ENCODE results near the gene SLC19A2. TPM values are rescaled to one million over a fixed set of nuclear protein-coding genes. Genes with fewer than 3 reads are reported as not detected.

Gene SLC19A2
- total RNA-seq, 1 experiment from 2014 or later = 12.8 TPM

DNA sequence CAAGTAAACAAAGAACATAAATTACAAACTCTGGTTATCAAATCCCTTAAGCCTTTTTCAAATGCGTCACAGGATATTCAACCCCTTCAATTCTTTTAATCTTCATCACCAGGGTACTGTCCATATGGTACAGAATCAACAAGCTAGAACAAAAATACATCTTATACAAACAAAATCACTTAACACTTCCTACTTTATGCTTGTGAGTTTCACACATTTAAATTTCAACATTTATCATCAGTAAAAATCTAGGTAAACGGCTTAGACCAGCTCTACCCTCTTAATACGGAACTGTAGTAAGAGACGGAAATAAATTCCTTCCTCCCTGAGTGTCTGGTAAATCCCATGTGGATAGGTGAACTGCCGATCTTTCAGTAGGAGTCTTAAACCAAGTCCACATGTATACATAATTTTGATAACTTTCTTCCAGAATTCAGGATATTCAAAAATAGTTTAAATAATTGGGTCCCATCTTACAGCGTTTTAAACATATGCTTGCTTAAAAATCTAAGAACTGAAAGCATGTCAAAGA lies 59.5 kb downstream of the SLC19A2 start:
- no peak overlapping the region for H3K9ac ChIP-seq (ENCODE audit: extremely low read depth, insufficient read length, low read length)
- Mint-ChIP-seq H3K36me3 (ENCODE audit: insufficient read depth in 1 of 3, low read depth in 3 of 3) (no peaks in the 10 kb centered on the region), H3K4me3 (peak overlapping the region; percentile 81 to 96; a peak in 3 of 5 replicates), H3K27me3 (ENCODE audit: low read depth) (peaks cover 33% of the 10 kb centered on the region), H3K4me1 (peaks cover 4 to 10% of the 10 kb centered on the region in 2 experiments; a peak in 3 of 4 replicates), H3K27ac (no peak overlapping the region), H3K9me3 (no peaks in the 10 kb centered on the region; a peak in 1 of 5 replicates)
- H2BK120ac ChIP-seq (ENCODE audit: low read depth, low read length, poor library complexity, severe bottlenecking) = no peak overlapping the region
- H2AFZ ChIP-seq (ENCODE audit: low read length) = no peak overlapping the region
- no peak overlapping the region for H3K4ac ChIP-seq (ENCODE audit: low read depth, low read length)
- H2AK5ac ChIP-seq (ENCODE audit: insufficient read length, low read length) = no peak overlapping the region
- no peaks in the 10 kb centered on the region for H3K79me2 ChIP-seq (ENCODE audit: insufficient read depth, low read length)
- H2BK15ac ChIP-seq (ENCODE audit: low read depth, low read length) = no peak overlapping the region
- H4K20me1 ChIP-seq (ENCODE audit: control insufficient read depth, insufficient read depth, insufficient read length) = no peaks in the 10 kb centered on the region
- no peak overlapping the region for H2BK5ac ChIP-seq (ENCODE audit: insufficient read length, low read length)
- H3K56ac ChIP-seq (ENCODE audit: insufficient read length, low read depth, low read length) = no peak overlapping the region
- H3T11ph ChIP-seq (ENCODE audit: low read length) = no peak overlapping the region
- no peak overlapping the region for H3K4me2 ChIP-seq (ENCODE audit: insufficient read depth, insufficient read length, low read length)
- H3K27me3 ChIP-seq (ENCODE audit: insufficient read depth, low read length) = no peaks in the 10 kb centered on the region
- no peak overlapping the region for H2BK12ac ChIP-seq (ENCODE audit: insufficient read length, low read depth, low read length)
- H3K14ac ChIP-seq (ENCODE audit: insufficient read depth, low read length) = no peak overlapping the region
- no peaks in the 10 kb centered on the region for H3K23me2 ChIP-seq (ENCODE audit: insufficient read length, low read depth, low read length, poor library complexity, severe bottlenecking)
- TF ChIP-seq, protein P1, sequence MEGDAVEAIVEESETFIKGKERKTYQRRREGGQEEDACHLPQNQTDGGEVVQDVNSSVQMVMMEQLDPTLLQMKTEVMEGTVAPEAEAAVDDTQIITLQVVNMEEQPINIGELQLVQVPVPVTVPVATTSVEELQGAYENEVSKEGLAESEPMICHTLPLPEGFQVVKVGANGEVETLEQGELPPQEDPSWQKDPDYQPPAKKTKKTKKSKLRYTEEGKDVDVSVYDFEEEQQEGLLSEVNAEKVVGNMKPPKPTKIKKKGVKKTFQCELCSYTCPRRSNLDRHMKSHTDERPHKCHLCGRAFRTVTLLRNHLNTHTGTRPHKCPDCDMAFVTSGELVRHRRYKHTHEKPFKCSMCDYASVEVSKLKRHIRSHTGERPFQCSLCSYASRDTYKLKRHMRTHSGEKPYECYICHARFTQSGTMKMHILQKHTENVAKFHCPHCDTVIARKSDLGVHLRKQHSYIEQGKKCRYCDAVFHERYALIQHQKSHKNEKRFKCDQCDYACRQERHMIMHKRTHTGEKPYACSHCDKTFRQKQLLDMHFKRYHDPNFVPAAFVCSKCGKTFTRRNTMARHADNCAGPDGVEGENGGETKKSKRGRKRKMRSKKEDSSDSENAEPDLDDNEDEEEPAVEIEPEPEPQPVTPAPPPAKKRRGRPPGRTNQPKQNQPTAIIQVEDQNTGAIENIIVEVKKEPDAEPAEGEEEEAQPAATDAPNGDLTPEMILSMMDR (conservative IDR thresholded peaks at IDR 0.05) = no peak
- H3K18ac ChIP-seq (ENCODE audit: insufficient read length, low read depth, low read length) = no peak overlapping the region
- no peak overlapping the region for H2BK20ac ChIP-seq (ENCODE audit: low read depth, low read length, poor library complexity, severe bottlenecking)
- H3K27ac ChIP-seq (ENCODE audit: insufficient read length, low read depth, low read length) = no peak overlapping the region
- H3K4me1 ChIP-seq (ENCODE audit: insufficient read depth, low read length) = no peaks in the 10 kb centered on the region
- no peak overlapping the region for H4K5ac ChIP-seq (ENCODE audit: insufficient read length, low read depth, low read length)
- no peak overlapping the region for H4K91ac ChIP-seq (ENCODE audit: insufficient read length, low read depth, low read length)
- H3K79me1 ChIP-seq (ENCODE audit: insufficient read depth, low read depth, low read length, poor library complexity, severe bottlenecking) = no peaks in the 10 kb centered on the region
- no CpG with 5 or more reads among the region's 6 CpGs for WGBS (ENCODE audit: extremely low coverage, insufficient read length, low lambda C conversion rate)
- no peak overlapping the region for H3K23ac ChIP-seq (ENCODE audit: insufficient read length, low read depth, low read length)
- no peak overlapping the region for H4K8ac ChIP-seq (replicated peaks; ENCODE audit: insufficient read length, low read depth, low read length)
- no peak for DNase-seq
- H3K9me3 ChIP-seq (ENCODE audit: control insufficient read depth, low read depth, low read length) = no peaks in the 10 kb centered on the region

Measured in H9 (cell line).